ENCODE measurements around the gene KIZ. TPM values are rescaled to one million over a fixed set of nuclear protein-coding genes. Genes with fewer than 3 reads are reported as not detected.
"Not testable (repeated sequence)": the region's sequence is repeated elsewhere in the genome, so short reads cannot be mapped to it uniquely, and the experiment has no call there.

KIZ gene
- polyA plus RNA-seq, 1 experiment, result 13.6 TPM

DNA sequence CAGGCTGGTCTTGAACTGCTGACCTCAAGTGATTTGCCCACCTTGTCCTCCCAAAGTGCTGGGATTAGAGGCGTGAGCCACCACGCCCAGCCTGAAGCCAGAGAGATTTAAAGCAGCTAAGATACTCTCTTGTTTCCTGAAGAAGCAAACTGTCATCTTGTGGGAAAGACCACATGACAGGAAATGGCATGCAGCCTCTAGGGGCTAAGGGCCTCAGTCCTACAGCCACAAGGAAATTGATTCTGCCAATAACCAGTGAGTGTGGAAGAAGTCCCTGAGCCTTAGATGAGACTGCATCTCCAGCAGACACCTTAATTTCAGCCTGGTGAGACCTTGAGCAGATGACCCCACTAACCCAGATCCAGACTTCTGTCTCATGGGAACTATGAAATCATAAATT lies 40.9 kb downstream of the KIZ start:
- ChIA-PET CTCF (no interaction called here), POLR2A (no interaction called here)
- DNase-seq (ENCODE audit: low read depth), result no peak
- Histone ChIP-seq H3K4me3 (ENCODE audit: low read depth, low read length) (no peak overlapping the region), H3K36me3 (ENCODE audit: control insufficient read depth, insufficient read depth, low read length) (peaks cover 7% of the 10 kb centered on the region; the same call in 1 of the 2 replicates), H3K27me3 (ENCODE audit: control insufficient read depth, insufficient read depth, low read length) (no peaks in the 10 kb centered on the region)
- no peak for TF ChIP-seq CTCF (IDR thresholded peaks at IDR 0.05; ENCODE audit: insufficient read depth, low read depth, low read length)

GRCh38 chr20:21167261-21167660 lies 41.4 kb downstream of the KIZ start:
- Histone ChIP-seq H3K36me3 (ENCODE audit: control insufficient read depth, insufficient read depth, low read length) (peaks cover 5% of the 10 kb centered on the region; the same call in 1 of the 2 replicates), H3K4me3 (ENCODE audit: low read depth, low read length) (no peak overlapping the region), H3K27me3 (ENCODE audit: control insufficient read depth, insufficient read depth, low read length) (no peaks in the 10 kb centered on the region)
- POLR2A ChIA-PET, result no interaction called here
- CTCF ChIA-PET, result no interaction called here
- no peak for TF ChIP-seq CTCF (IDR thresholded peaks at IDR 0.05; ENCODE audit: insufficient read depth, low read depth, low read length)
- DNase-seq (ENCODE audit: low read depth), result no peak

- H3K4me3 ChIP-seq (ENCODE audit: low read depth, low read length); CTCF ChIA-PET; POLR2A ChIA-PET; H3K36me3 ChIP-seq (ENCODE audit: control insufficient read depth, insufficient read depth, low read length); DNase-seq (ENCODE audit: low read depth); H3K27me3 ChIP-seq (ENCODE audit: control insufficient read depth, insufficient read depth, low read length): not testable (repeated sequence)
Measured at GRCh38 chr20:21168061-21168460, 42.2 kb downstream of the KIZ start.

DNA sequence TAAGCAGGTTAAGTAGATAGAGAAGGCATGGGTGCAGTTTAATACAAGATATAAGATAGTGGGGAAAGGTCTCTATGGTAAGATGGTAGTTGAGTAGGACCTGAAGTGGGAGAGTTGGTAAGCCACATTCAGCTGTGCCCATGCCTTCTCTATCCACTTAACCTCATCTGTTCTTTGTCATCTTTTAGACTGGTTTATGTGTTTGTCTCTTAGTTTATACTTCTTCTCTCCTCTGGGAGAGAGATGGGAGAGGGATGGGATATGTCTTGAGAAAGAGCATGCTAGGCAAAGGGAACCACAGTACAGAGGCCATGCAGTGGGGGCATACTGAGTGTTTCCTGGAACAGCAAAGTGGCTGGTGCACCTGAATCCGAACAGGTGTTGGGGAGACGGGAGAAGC lies 46.7 kb downstream of the KIZ start:
- H3K36me3 ChIP-seq (ENCODE audit: control insufficient read depth, insufficient read depth, low read length), result no peaks in the 10 kb centered on the region
- no peak overlapping the region for H3K4me3 ChIP-seq (ENCODE audit: low read depth, low read length)
- ChIA-PET CTCF (interaction anchor here (0.8 to 1.5 kb wide), 2 partner anchors 29 to 47 kb away, joined by 3 to 4 read pairs; partner anchors contain the start of gene KIZ), POLR2A (no interaction called here)
- no peak for DNase-seq (ENCODE audit: low read depth)
- no peak for TF ChIP-seq CTCF (IDR thresholded peaks at IDR 0.05; ENCODE audit: insufficient read depth, low read depth, low read length)
- H3K27me3 ChIP-seq (ENCODE audit: control insufficient read depth, insufficient read depth, low read length), result no peaks in the 10 kb centered on the region

GRCh38 chr20:21173485-21173884 lies 47.6 kb downstream of the KIZ start:
- Histone ChIP-seq H3K4me3 (ENCODE audit: low read depth, low read length) (no peak overlapping the region), H3K27me3 (ENCODE audit: control insufficient read depth, insufficient read depth, low read length) (no peaks in the 10 kb centered on the region), H3K36me3 (ENCODE audit: control insufficient read depth, insufficient read depth, low read length) (no peaks in the 10 kb centered on the region)
- TF ChIP-seq CTCF (IDR thresholded peaks at IDR 0.05; ENCODE audit: insufficient read depth, low read depth, low read length), result no peak
- CTCF ChIA-PET, result interaction anchor here (0.8 to 1.5 kb wide), 2 partner anchors 48 to 140 kb away, joined by 3 to 4 read pairs; partner anchors contain the start of gene KIZ
- POLR2A ChIA-PET, result no interaction called here
- no peak for DNase-seq (ENCODE audit: low read depth)

GRCh38 chr20:21174516-21175239 lies 48.8 kb downstream of the KIZ start:
- no peaks in the 10 kb centered on the region for H3K27me3 ChIP-seq (ENCODE audit: control insufficient read depth, insufficient read depth, low read length)
- no peak for DNase-seq (ENCODE audit: low read depth)
- H3K36me3 ChIP-seq (ENCODE audit: control insufficient read depth, insufficient read depth, low read length), result no peaks in the 10 kb centered on the region
- CTCF ChIA-PET, result interaction anchor here (1.3 to 1.5 kb wide), 3 partner anchors 9 to 61 kb away, joined by 3 to 5 read pairs (median 4); no protein-coding TSS in a partner anchor
- H3K4me3 ChIP-seq (ENCODE audit: low read depth, low read length), result no peak overlapping the region
- POLR2A ChIA-PET, result no interaction called here
- TF ChIP-seq CTCF (IDR thresholded peaks at IDR 0.05; ENCODE audit: insufficient read depth, low read depth, low read length), result no peak
